GM12801 (cell line): Measurements from ENCODE around the gene FBP2.

Source experiments
- TF ChIP-seq, protein P1 (sequence below): IDR thresholded peaks from one replicate; pipeline ENCODE4 v1.5.1; 2011; ENCODE audit warnings: control low read depth; ENCODE audit not compliant: insufficient read length; ENCODE audit errors: extremely low read depth

FBP2 gene

DNA sequence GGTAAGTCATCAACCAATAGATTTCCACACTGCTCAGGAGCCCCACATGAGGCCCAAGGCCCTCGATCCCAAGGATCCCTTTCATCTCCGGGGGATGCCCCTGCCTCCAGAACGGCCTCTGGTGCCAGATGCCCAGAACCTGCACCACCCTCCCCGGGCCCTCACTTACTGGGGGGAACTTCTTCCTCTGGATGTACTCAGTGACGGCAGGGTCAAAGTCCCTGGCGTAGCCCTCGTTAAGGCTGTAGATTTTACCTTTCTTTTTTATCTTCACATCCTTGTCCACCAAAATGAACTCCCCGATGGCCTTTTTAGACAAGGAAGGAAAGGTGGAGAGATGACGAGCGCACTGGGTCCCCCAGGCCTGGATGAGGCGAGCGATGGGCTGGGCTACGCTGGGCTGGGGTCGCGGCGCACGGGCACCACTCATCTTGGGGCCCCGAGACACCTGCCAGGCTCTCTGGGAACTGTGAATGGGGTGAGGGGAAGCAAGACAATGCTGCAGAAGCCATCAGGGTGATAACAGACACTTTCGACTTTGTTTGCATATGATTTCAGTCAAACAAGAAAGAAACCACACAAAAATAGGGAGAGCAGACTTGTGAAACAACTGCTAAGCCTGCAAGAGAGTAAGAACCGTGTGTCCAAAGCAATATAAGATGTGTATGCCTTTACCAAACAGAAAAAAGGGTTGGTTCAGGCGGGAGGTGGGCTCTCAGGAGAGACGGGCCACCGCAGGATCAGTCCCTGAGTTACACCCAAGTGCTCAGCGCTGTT is 13.2 kb upstream of the FBP2 start:
- TF ChIP-seq, protein P1, sequence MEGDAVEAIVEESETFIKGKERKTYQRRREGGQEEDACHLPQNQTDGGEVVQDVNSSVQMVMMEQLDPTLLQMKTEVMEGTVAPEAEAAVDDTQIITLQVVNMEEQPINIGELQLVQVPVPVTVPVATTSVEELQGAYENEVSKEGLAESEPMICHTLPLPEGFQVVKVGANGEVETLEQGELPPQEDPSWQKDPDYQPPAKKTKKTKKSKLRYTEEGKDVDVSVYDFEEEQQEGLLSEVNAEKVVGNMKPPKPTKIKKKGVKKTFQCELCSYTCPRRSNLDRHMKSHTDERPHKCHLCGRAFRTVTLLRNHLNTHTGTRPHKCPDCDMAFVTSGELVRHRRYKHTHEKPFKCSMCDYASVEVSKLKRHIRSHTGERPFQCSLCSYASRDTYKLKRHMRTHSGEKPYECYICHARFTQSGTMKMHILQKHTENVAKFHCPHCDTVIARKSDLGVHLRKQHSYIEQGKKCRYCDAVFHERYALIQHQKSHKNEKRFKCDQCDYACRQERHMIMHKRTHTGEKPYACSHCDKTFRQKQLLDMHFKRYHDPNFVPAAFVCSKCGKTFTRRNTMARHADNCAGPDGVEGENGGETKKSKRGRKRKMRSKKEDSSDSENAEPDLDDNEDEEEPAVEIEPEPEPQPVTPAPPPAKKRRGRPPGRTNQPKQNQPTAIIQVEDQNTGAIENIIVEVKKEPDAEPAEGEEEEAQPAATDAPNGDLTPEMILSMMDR, result no peak

DNA sequence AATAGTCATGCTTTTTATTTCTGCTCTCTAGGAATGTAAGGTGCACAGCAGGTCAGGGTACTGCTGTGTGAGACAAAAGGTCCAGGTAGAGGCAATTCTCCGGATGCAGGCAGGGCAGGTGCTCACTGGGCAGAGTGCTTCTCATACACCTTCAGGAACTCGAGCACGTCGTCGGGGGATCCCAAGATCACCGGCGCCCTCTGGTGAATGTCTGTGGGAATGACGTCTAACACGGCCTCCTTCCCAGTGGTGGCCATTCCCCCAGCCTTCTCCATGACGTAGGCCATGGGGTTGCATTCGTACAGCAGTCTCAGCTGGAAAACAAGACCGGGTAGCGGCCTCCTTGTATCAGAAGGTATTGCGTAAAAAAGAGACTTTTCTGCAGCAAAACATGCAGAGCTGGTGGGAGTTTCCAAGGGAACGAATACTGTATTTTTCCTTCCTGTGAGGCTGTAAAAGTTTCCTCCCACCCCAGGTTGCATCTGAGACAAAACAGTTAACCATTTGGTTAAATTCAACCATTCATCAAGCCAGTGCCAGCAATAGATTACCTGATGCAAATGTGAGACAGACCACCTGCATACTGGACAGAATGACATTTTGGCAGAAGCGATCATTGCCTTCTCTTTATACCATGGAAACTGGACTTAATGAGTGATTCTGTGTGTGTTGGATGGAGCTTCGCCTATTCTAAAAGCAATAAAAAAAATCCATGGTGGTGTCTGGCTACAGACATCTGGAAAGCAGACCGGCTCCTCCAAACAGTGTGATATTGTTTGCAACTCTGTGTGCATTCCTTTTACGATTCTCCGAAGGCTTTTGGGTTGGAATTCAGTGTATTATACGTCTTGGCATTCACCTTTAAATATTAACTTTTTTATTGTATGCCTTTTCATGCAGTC is 9.9 kb upstream of the FBP2 start:
- TF ChIP-seq, protein P1, result no peak

DNA sequence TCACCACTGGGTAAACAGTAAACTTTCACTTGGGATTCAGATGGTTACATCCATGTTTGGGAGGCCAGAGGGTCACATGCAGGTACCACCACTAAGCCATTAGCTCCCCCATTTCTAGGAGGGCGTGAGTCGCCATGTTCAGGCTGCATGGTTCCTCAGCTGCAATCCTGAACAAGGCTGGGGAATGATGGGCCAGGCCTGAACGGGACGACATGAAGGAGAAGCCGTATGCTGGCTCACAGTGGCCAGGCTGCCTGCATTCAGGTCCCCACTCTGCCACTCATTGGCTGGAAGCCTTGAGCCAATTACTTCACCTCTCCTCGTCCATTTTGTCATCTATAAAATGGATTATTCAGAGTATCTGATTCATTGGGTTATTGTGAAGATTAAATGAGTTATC is 9.0 kb upstream of the FBP2 start:
- TF ChIP-seq, protein P1, result no peak

DNA sequence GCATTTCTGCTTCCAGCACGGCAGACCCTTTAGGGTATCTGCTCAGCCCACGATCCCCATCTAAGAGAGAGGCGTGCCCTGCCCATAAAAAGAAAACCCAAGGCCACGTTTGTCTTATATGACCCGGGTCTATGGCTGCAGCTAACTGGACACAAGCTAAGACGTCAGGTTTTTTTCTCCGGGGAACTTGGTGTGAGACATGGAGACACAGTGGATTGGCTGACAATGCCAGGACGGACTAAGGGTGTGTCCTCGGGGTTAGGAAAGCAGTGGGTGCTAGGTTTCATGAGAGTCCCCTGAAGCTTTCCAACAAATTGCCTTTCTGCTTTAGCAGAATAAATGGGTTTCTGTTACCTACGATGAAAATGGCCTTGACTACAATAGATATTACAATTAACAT is 7.1 kb upstream of the FBP2 start:
- TF ChIP-seq, protein P1, result no peak

DNA sequence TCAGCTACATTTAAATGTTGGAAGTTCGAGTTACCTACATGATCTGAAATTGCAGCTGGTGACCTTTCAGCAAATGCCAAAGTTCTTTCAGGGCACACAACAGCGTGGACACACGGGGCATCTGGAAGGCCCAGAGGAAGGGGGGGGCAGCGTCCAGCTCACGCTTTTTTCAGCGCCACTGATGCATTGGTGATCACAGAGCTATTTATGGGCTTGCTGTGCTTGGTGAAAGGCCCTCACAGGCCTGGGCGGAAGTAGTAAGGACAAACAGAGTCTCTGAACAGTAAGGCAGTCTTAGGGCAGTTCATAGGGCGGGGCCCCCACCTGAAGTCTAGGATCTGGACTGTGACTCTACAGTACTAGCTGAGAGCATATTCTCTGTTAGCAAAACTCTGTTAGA is 6.6 kb upstream of the FBP2 start:
- TF ChIP-seq, protein P1, result no peak

DNA sequence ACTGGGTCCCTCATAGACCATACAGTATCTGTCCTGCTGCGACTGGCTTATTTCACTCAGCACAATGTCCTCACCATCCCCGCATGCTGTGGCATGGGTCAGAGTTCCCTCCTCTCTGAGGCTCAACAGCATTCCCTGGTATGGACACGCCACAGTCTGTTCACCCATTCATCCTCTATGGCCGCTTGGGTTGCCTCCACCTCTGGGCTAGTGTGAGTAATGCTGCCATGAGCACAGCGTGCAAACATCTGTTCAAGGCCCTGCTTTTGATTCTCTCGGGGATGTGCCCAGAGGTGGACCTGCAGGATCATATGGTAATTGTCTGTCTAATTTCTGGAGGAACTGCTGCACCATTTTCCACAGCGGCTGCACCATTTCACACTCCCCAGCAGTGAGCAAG is 5.5 kb upstream of the FBP2 start:
- TF ChIP-seq, protein P1, result no peak

DNA sequence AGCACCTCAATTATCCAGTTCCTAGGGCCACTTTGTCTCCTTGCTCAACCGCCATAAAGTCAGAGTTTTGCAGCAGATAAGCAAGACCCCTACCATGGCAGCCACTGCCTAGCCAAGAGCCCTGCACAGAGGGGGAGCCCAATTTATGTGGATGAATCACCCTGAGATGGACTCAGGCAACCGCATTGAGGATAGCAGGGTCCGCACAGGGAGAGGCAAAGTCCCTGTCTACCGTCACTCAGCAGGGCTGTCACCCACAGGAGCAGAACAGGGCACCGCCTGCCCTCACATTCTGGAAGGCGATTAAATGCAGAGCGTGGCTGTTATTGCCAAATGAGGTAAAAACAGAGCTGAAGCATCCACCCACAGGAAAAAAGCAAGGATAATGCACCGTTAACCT is 1.7 kb downstream of the FBP2 start:
- TF ChIP-seq, protein P1, result no peak
